HCT116 (cell line): ENCODE results near the gene NOS2.
"Not testable (repeated sequence)": the region's sequence is repeated elsewhere in the genome, so short reads cannot be mapped to it uniquely, and the experiment has no call there.

Source experiments
- ELF1 ChIP-seq: IDR thresholded peaks from 2 replicates; pipeline ENCODE4 v1.6.1; 2012; ENCODE audit warnings: low read depth, borderline replicate concordance
- EZH2phosphoT487 ChIP-seq: fragments of 200-600 bp; IDR thresholded peaks from 2 replicates; pipeline ENCODE4 v1.6.1; 2018; ENCODE audit warnings: antibody characterized with exemption, borderline replicate concordance
- JUND ChIP-seq: IDR thresholded peaks from 2 replicates; pipeline ENCODE4 v1.6.1; 2012
- POLR2A ChIP-seq: IDR thresholded peaks from 2 replicates; pipeline ENCODE4 v1.7.0; 2011; ENCODE audit warnings: borderline replicate concordance; ENCODE audit not compliant: insufficient read depth, insufficient read length; ENCODE audit errors: extremely low read depth
- POLR2AphosphoS5 ChIP-seq: IDR thresholded peaks from 2 replicates; pipeline ENCODE4 v1.6.1; 2011; ENCODE audit warnings: mild to moderate bottlenecking, low read depth, low read length, moderate library complexity
- SP1 ChIP-seq: IDR thresholded peaks from 2 replicates; pipeline ENCODE4 v1.6.1; 2012; ENCODE audit warnings: low read depth
- TF ChIP-seq, protein P1 (sequence below), 3 experiments: fragments of 200-600 bp in 1 of 3; sonication (generic) in 1 of 3; IDR thresholded peaks in 2 of 3; conservative IDR thresholded peaks in 1 of 3; 2 replicates each; pipeline ENCODE4 v1.5.1; 2012 to 2017; ENCODE audit warnings: low read depth in 2 of 3, low read length in 2 of 3, antibody characterized with exemption in 1 of 3, borderline replicate concordance in 1 of 3, control low read depth in 1 of 3, mild to moderate bottlenecking in 1 of 3, mixed read lengths in 1 of 3, mixed run types in 1 of 3, moderate library complexity in 1 of 3; ENCODE audit not compliant: insufficient read depth in 1 of 3
- TF ChIP-seq, protein P2 (sequence below): IDR thresholded peaks from 2 replicates; pipeline ENCODE4 v1.6.1; 2012; ENCODE audit warnings: low read depth

DNA sequence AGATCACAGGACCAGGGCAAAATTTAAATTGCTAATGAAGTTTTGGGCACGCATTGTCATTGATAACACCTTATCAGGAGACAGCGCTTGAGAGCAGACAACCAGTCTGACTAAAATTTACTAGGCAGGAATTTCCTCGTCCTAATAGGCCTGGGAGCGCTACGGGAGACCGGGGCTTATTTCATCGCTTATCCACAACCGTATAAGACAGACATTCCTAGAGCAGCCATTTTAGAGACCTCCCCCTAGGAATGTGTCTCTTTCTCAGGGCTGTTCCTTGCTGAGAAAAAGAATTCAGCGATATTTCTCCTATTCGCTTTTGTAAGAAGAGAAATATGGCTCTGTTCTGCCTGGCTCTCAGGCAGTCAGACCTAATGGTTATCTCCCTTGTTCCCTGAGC, 21.8 kb upstream of the NOS2 start:
- TF ChIP-seq POLR2AphosphoS5, EZH2phosphoT487, JUND, SP1, POLR2A, ELF1: not testable (repeated sequence)
- TF ChIP-seq, protein P1, sequence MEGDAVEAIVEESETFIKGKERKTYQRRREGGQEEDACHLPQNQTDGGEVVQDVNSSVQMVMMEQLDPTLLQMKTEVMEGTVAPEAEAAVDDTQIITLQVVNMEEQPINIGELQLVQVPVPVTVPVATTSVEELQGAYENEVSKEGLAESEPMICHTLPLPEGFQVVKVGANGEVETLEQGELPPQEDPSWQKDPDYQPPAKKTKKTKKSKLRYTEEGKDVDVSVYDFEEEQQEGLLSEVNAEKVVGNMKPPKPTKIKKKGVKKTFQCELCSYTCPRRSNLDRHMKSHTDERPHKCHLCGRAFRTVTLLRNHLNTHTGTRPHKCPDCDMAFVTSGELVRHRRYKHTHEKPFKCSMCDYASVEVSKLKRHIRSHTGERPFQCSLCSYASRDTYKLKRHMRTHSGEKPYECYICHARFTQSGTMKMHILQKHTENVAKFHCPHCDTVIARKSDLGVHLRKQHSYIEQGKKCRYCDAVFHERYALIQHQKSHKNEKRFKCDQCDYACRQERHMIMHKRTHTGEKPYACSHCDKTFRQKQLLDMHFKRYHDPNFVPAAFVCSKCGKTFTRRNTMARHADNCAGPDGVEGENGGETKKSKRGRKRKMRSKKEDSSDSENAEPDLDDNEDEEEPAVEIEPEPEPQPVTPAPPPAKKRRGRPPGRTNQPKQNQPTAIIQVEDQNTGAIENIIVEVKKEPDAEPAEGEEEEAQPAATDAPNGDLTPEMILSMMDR (IDR thresholded peaks at IDR 0.05 in 2 of 3, conservative IDR thresholded peaks at IDR 0.05 in 1 of 3; ENCODE audit: borderline replicate concordance in 1 of 3, insufficient read depth in 1 of 3, low read depth in 2 of 3, low read length in 2 of 3): not testable (repeated sequence)
- TF ChIP-seq, protein P2, sequence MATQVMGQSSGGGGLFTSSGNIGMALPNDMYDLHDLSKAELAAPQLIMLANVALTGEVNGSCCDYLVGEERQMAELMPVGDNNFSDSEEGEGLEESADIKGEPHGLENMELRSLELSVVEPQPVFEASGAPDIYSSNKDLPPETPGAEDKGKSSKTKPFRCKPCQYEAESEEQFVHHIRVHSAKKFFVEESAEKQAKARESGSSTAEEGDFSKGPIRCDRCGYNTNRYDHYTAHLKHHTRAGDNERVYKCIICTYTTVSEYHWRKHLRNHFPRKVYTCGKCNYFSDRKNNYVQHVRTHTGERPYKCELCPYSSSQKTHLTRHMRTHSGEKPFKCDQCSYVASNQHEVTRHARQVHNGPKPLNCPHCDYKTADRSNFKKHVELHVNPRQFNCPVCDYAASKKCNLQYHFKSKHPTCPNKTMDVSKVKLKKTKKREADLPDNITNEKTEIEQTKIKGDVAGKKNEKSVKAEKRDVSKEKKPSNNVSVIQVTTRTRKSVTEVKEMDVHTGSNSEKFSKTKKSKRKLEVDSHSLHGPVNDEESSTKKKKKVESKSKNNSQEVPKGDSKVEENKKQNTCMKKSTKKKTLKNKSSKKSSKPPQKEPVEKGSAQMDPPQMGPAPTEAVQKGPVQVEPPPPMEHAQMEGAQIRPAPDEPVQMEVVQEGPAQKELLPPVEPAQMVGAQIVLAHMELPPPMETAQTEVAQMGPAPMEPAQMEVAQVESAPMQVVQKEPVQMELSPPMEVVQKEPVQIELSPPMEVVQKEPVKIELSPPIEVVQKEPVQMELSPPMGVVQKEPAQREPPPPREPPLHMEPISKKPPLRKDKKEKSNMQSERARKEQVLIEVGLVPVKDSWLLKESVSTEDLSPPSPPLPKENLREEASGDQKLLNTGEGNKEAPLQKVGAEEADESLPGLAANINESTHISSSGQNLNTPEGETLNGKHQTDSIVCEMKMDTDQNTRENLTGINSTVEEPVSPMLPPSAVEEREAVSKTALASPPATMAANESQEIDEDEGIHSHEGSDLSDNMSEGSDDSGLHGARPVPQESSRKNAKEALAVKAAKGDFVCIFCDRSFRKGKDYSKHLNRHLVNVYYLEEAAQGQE: not testable (repeated sequence)
